CD8-positive, alpha-beta memory T cell (primary cell): ENCODE measurements around the gene CDK9. TPM values are rescaled to one million over a fixed set of nuclear protein-coding genes. Genes with fewer than 3 reads are reported as not detected.

ENCODE experiments used
- CTCF ChIA-PET: fragments of 350-600 bp; sonication (Branson Sonifier 250); formaldehyde crosslinking; loops from one replicate; lab custom pipeline; 2021; ENCODE audit warnings: antibody characterized with exemption; lab: Charles Lee
- POLR2A ChIA-PET: fragments of 350-600 bp; sonication (Branson Sonifier 250); formaldehyde crosslinking; loops from one replicate; lab custom pipeline; 2021; ENCODE audit warnings: antibody characterized with exemption; lab: Charles Lee
- DNase-seq, 5 donors: peaks; one replicate each; pipeline versions ENCODE4 v3.0.0 to v3.0.0-alpha.2; 2020 to 2022; ENCODE audit warnings: mixed read lengths in 1 of 5
- H3K27ac ChIP-seq: one replicate; pipeline ENCODE4 v1.7.0; 2013; ENCODE audit warnings: low read depth, mild to moderate bottlenecking, low read length, moderate library complexity
- H3K27me3 ChIP-seq: 2 replicates; pipeline ENCODE4 v1.7.0; 2013; ENCODE audit warnings: low read length, mild to moderate bottlenecking; ENCODE audit not compliant: insufficient read depth, poor library complexity, severe bottlenecking
- H3K36me3 ChIP-seq: 2 replicates; pipeline ENCODE4 v1.7.0; 2013; ENCODE audit warnings: mild to moderate bottlenecking, low read length, moderate library complexity; ENCODE audit not compliant: insufficient read depth
- H3K4me1 ChIP-seq: 2 replicates; pipeline ENCODE4 v1.7.0; 2013; ENCODE audit warnings: mild to moderate bottlenecking, low read length, moderate library complexity; ENCODE audit not compliant: insufficient read depth
- H3K4me3 ChIP-seq: 2 replicates; pipeline ENCODE4 v1.7.0; 2013; ENCODE audit warnings: mild to moderate bottlenecking, low read length
- H3K9me3 ChIP-seq: 2 replicates; pipeline ENCODE4 v1.7.0; 2013; ENCODE audit warnings: mild to moderate bottlenecking, low read length
- H3K27ac Mint-ChIP-seq, 8 donors: one replicate each; pipeline ENCODE4 v1.8.0; 2020 to 2021; ENCODE audit warnings: mixed read lengths in 8 of 8, mild to moderate bottlenecking in 6 of 8, inconsistent platforms in 3 of 8, moderate library complexity in 3 of 8
- H3K27me3 Mint-ChIP-seq, 2 donors: one replicate each; pipeline ENCODE4 v1.8.0; 2020 to 2021; ENCODE audit warnings: mixed read lengths in 2 of 2, mild to moderate bottlenecking in 1 of 2, moderate library complexity in 1 of 2
- H3K36me3 Mint-ChIP-seq, 3 donors: one replicate each; pipeline ENCODE4 v1.8.0; 2020 to 2021; ENCODE audit warnings: mixed read lengths in 3 of 3, inconsistent platforms in 1 of 3, mild to moderate bottlenecking in 1 of 3
- H3K4me1 Mint-ChIP-seq, 3 donors: one replicate each; pipeline ENCODE4 v1.8.0; 2020 to 2021; ENCODE audit warnings: mixed read lengths in 3 of 3, inconsistent platforms in 1 of 3, mild to moderate bottlenecking in 1 of 3
- H3K4me3 Mint-ChIP-seq, 7 donors: one replicate each; pipeline ENCODE4 v1.8.0; 2020 to 2021; ENCODE audit warnings: mixed read lengths in 7 of 7, mild to moderate bottlenecking in 6 of 7, moderate library complexity in 4 of 7, inconsistent platforms in 2 of 7
- H3K9me3 Mint-ChIP-seq, 5 donors: one replicate each; pipeline ENCODE4 v1.8.0; 2020 to 2022; ENCODE audit warnings: mixed read lengths in 5 of 5, mild to moderate bottlenecking in 3 of 5, moderate library complexity in 2 of 5, inconsistent platforms in 1 of 5
- polyA plus RNA-seq: library from polyadenylated mRNA; unstranded; fragments of 300-500 nt; fragmentation: Illumina TruSeq; gene quantifications from one replicate; pipeline ENCODE4 v1.2.3, GENCODE V29; 2021
- total RNA-seq, 2 experiments: library from RNA; stranded (reverse); gene quantifications; one replicate each; pipeline ENCODE4 v1.2.3, GENCODE V29; 2021

CDK9 gene
- total and polyA plus RNA-seq, 3 experiments from 2014 or later: 72.3 to 111 (median 108) TPM

GRCh38 chr9:127806871-127807270 lies 21.0 kb downstream of the CDK9 start:
- Mint-ChIP-seq H3K4me3 (peak overlapping the region in 1 of 7 donors; percentile 40), H3K27ac (peak overlapping the region in 2 of 8 donors; percentile 28 to 81), H3K9me3 (no peaks in the 10 kb centered on the region), H3K27me3 (peaks cover 0 to 1% of the 10 kb centered on the region in 2 donors), H3K4me1 (peaks cover 19 to 32% (median 23%) of the 10 kb centered on the region in 3 donors), H3K36me3 (peaks cover 0 to 54% (median 8%) of the 10 kb centered on the region in 3 donors)
- Histone ChIP-seq H3K4me1 (peaks cover 19% of the 10 kb centered on the region), H3K27ac (no peak overlapping the region), H3K27me3 (no peaks in the 10 kb centered on the region), H3K36me3 (peaks cover 19% of the 10 kb centered on the region), H3K4me3 (no peak overlapping the region), H3K9me3 (no peaks in the 10 kb centered on the region)
- ChIA-PET POLR2A (interaction anchor here (0.6 kb wide), 1 partner anchor 37 kb away, joined by 10 read pairs; no protein-coding TSS in a partner anchor), CTCF (no interaction called here)
- DNase-seq: no peak

- Histone ChIP-seq H3K9me3 (no peaks in the 10 kb centered on the region), H3K4me1 (peaks cover 11% of the 10 kb centered on the region), H3K27ac (no peak overlapping the region), H3K4me3 (no peak overlapping the region), H3K36me3 (peaks cover 26% of the 10 kb centered on the region), H3K27me3 (no peaks in the 10 kb centered on the region)
- Mint-ChIP-seq H3K27me3 (no peaks in the 10 kb centered on the region), H3K36me3 (peaks cover 0 to 63% (median 8%) of the 10 kb centered on the region in 3 donors), H3K27ac (peak overlapping the region in 1 of 8 donors; percentile 50), H3K9me3 (no peaks in the 10 kb centered on the region), H3K4me1 (peaks cover 13 to 20% (median 13%) of the 10 kb centered on the region in 3 donors), H3K4me3 (no peak overlapping the region)
- DNase-seq: no peak
- ChIA-PET POLR2A (no interaction called here), CTCF (interaction anchor here (1.1 to 1.2 kb wide), 2 partner anchors 44 to 61 kb away, joined by 4 read pairs; no protein-coding TSS in a partner anchor)
These were observed 22.6 kb downstream of the CDK9 start for GRCh38 chr9:127808347-127809001.

- no peak for DNase-seq
- Mint-ChIP-seq H3K27ac (peak overlapping the region in 1 of 8 donors; percentile 50), H3K9me3 (no peaks in the 10 kb centered on the region), H3K4me1 (peaks cover 7 to 14% (median 9%) of the 10 kb centered on the region in 3 donors), H3K36me3 (peaks cover 0 to 69% (median 8%) of the 10 kb centered on the region in 3 donors), H3K27me3 (no peaks in the 10 kb centered on the region), H3K4me3 (peak overlapping the region in 1 of 7 donors; percentile 37)
- Histone ChIP-seq H3K27ac (no peak overlapping the region), H3K36me3 (peaks cover 32% of the 10 kb centered on the region), H3K4me3 (no peak overlapping the region), H3K27me3 (no peaks in the 10 kb centered on the region), H3K4me1 (peaks cover 5% of the 10 kb centered on the region), H3K9me3 (no peaks in the 10 kb centered on the region)
- ChIA-PET POLR2A (no interaction called here), CTCF (interaction anchor here (1.1 to 1.2 kb wide), 2 partner anchors 43 to 60 kb away, joined by 4 read pairs; no protein-coding TSS in a partner anchor)
These were observed 23.2 kb downstream of the CDK9 start for GRCh38 chr9:127809002-127809539.

- no peak overlapping the region for H3K4me3 Mint-ChIP-seq
- H3K27ac Mint-ChIP-seq: peak overlapping the region in 3 of 8 donors; percentile 17 to 26 (median 22)
- H3K9me3 Mint-ChIP-seq: no peaks in the 10 kb centered on the region
- no peaks in the 10 kb centered on the region for H3K27me3 ChIP-seq
- H3K27me3 Mint-ChIP-seq: peaks cover 0 to 1% of the 10 kb centered on the region in 2 donors
- ChIA-PET POLR2A (interaction anchor here (0.6 kb wide), 1 partner anchor 177 kb away, joined by 8 read pairs; no protein-coding TSS in a partner anchor), CTCF (interaction anchor here (1.2 kb wide), 1 partner anchor 59 kb away, joined by 4 read pairs; no protein-coding TSS in a partner anchor)
- H3K36me3 Mint-ChIP-seq: peaks cover 0 to 75% (median 8%) of the 10 kb centered on the region in 3 donors
- peaks cover 35% of the 10 kb centered on the region for H3K36me3 ChIP-seq
- DNase-seq: no peak
- H3K4me1 Mint-ChIP-seq: peaks cover 4 to 7% (median 5%) of the 10 kb centered on the region in 3 donors
- no peaks in the 10 kb centered on the region for H3K9me3 ChIP-seq
- H3K4me1 ChIP-seq: no peaks in the 10 kb centered on the region
- H3K4me3 ChIP-seq: no peak overlapping the region
- no peak overlapping the region for H3K27ac ChIP-seq
These were observed 23.9 kb downstream of the CDK9 start for GRCh38 chr9:127809540-127810377.

- Mint-ChIP-seq H3K9me3 (no peaks in the 10 kb centered on the region), H3K36me3 (peaks cover 0 to 80% (median 8%) of the 10 kb centered on the region in 3 donors), H3K27ac (peak overlapping the region in 3 of 8 donors; percentile 17 to 61 (median 22)), H3K27me3 (peaks cover 0 to 1% of the 10 kb centered on the region in 2 donors), H3K4me3 (no peak overlapping the region), H3K4me1 (peaks cover 4 to 6% (median 5%) of the 10 kb centered on the region in 3 donors)
- no peak overlapping the region for H3K4me3 ChIP-seq
- CTCF ChIA-PET: no interaction called here
- H3K27ac ChIP-seq: no peak overlapping the region
- H3K27me3 ChIP-seq: no peaks in the 10 kb centered on the region
- H3K9me3 ChIP-seq: no peaks in the 10 kb centered on the region
- no peaks in the 10 kb centered on the region for H3K4me1 ChIP-seq
- no peak for DNase-seq
- peaks cover 35% of the 10 kb centered on the region for H3K36me3 ChIP-seq
- POLR2A ChIA-PET: interaction anchor here (0.6 kb wide), 1 partner anchor 178 kb away, joined by 8 read pairs; no protein-coding TSS in a partner anchor
These were observed 24.7 kb downstream of the CDK9 start for GRCh38 chr9:127810378-127811187.

GRCh38 chr9:127812011-127812410 lies 26.2 kb downstream of the CDK9 start:
- Histone ChIP-seq H3K36me3 (peaks cover 35% of the 10 kb centered on the region), H3K27me3 (no peaks in the 10 kb centered on the region), H3K4me3 (no peak overlapping the region), H3K4me1 (no peaks in the 10 kb centered on the region), H3K9me3 (no peaks in the 10 kb centered on the region), H3K27ac (no peak overlapping the region)
- no peak for DNase-seq
- no peak overlapping the region for H3K4me3 Mint-ChIP-seq
- H3K27ac Mint-ChIP-seq: no peak overlapping the region
- H3K27me3 Mint-ChIP-seq: peaks cover 0 to 1% of the 10 kb centered on the region in 2 donors
- CTCF ChIA-PET: interaction anchor here (1.6 kb wide), 1 partner anchor 109 kb away, joined by 3 read pairs; no protein-coding TSS in a partner anchor
- H3K9me3 Mint-ChIP-seq: no peaks in the 10 kb centered on the region
- peaks cover 0 to 79% (median 3%) of the 10 kb centered on the region in 3 donors for H3K36me3 Mint-ChIP-seq
- no peaks in the 10 kb centered on the region for H3K4me1 Mint-ChIP-seq
- POLR2A ChIA-PET: interaction anchor here (0.7 kb wide), 1 partner anchor 44 kb away, joined by 4 read pairs; no protein-coding TSS in a partner anchor
